D721Med (cell line): ENCODE results near the gene ADCY6.

Source experiments
- DNase-seq: peaks from one replicate; pipeline ENCODE4 v3.0.0; 2011; ENCODE audit warnings: low spot score; ENCODE audit not compliant: insufficient read length
- FAIRE-seq: peaks from 2 replicates; lab custom pipeline; 2011; peaks lifted over from hg19 to GRCh38; lab: Jason Lieb, UNC
- CTCF ChIP-seq: IDR thresholded peaks from 2 replicates; pipeline ENCODE4 v1.5.1; 2012; ENCODE audit warnings: mild to moderate bottlenecking, control low read depth; ENCODE audit not compliant: insufficient read depth; ENCODE audit errors: missing control alignments

ADCY6 gene

DNA sequence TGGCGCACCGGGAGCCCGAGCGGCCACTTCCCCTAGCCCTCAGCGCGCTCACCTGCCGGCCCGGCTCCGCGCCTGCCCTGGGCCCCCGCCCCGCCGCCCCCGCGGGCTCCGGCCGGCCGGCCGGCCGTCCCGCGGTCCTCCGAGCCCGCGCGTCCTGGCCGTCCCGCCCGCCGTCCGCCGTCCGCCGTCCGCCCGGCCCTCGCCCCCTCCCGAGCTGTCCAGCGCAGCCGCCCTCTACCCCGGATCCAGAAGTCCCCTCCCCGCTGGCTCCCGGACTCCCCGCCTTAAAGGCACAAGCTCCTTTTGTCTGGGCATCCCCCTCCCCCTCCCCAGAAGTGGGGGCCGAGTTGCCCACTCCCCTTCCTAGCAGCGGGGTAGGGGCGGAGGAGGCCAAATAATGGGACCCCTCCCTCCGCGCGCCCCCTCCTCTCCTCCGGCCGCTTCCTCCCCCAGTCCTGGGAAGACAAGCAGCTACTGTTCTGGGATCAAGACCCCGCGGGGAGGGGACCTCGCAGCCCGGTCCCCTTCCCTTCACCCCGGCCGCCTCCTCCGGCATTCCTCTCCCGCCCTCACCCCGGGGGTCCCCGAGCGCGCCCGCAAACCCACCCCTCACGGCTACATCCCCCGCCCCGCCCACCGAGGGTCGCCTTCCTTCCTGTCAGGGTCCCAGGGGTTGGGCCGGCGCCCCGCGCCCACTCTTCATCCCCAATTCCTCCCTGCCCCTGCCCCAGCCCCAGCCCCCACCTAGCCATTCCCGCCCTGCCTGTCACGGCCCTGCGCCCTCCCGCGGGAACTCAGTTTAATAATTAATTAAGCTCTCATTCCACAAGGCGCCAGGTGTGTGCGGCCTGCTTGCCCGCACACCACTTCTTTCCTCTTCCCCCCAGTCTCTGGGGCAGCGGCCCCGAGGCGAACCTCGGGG, at the start of gene ADCY6:
Gene ADCY6 (minus strand): TSS at position 236 of the 922 bp plus-strand sequence. CDS start 5,655 bp downstream, outside the sequence.
- FAIRE-seq (no peak), DNase-seq (peak; percentile 90)
- TF ChIP-seq CTCF: no peak

GRCh38 chr12:48838048-48838447, 49.2 kb upstream of the ADCY6 start:
- TF ChIP-seq CTCF: no peak
- FAIRE-seq (no peak), DNase-seq (no peak)

GRCh38 chr12:48832321-48833060, 43.6 kb upstream of the ADCY6 start:
- no peak for DNase-seq
- FAIRE-seq: no peak
- TF ChIP-seq CTCF: no peak

DNA sequence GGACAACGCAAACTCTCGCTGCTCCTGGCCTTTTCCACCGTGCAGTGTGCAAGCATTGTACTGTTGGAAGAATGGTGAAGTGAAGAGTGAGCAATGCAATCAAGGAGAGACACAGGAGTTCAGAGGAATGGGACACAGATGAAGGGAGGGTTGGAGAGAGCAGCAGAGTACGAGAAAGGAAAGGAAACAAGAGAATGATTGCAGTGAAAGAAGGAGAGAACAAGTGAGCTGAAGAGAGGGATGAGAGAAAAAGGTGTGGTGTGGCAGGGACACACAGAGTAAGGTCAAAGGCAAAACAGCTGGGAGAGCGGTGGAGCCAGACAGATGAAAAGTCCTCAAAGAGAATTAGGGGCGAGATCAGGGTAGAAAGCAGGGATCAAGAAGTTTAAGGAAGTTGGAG, 42.4 kb upstream of the ADCY6 start:
- FAIRE-seq: no peak
- TF ChIP-seq CTCF: no peak
- DNase-seq: no peak

DNA sequence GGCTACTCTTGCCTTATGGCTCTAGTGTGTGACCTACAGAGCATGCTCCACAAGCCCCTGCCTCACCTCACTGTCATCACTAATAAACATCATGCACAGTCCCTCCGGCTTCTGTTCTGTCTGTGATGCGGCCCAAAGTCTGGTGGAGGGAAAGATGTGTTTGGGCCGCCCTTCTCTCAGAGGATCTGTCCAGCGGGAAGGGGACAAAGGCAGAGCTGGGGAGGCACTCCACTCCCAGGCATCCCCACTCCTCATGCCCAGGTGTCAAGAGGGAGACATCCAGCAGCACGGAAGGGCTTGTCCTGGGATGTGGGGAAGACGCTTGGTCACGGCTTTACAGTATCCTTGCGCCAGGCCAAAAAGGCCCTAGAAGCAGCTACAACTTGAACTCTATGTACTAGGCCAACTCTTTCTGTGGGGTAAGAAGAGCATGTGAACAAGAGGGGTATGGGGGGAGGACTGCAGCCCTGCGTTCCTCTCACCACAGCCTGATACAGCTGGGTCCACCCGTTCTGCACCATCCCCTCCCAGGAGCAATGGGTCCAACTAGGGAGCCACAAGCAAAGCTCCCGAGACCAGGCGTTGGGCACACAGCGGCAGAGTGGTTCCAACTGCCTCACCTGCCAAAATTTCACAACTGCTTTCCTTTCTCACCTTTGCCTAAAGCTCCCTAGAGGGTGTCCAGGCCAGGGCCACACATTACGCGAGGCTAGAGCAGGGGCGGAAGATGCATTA, 40.1 kb upstream of the ADCY6 start:
- DNase-seq (no peak), FAIRE-seq (no peak)
- no peak for TF ChIP-seq CTCF

- DNase-seq (no peak), FAIRE-seq (no peak)
- TF ChIP-seq CTCF: no peak
Measured at GRCh38 chr12:48828293-48828692, 39.4 kb upstream of the ADCY6 start.
